Endometrial microvascular endothelial cells (primary cell): Measurements from ENCODE around the gene MKNK1. TPM values are rescaled to one million over a fixed set of nuclear protein-coding genes. Genes with fewer than 3 reads are reported as not detected.

Source experiments
- in situ Hi-C: cut with HindIII; loops from 2 replicates; pipeline ENCODE4 v1.10.0; 2017; ENCODE audit warnings: low sequenced_read_pairs, low pct_unique_long_range_greater_than_20kb; ENCODE audit errors: inconsistent ontology term
- total RNA-seq: library from RNA; depleted of rRNA; stranded (reverse); fragments of >200 nt; gene quantifications from one replicate; pipeline ENCODE4 v1.2.3, GENCODE V29; 2015; ENCODE audit errors: inconsistent ontology term

Gene MKNK1
- total RNA-seq, 1 donor from 2014 or later: 21.0 TPM

DNA sequence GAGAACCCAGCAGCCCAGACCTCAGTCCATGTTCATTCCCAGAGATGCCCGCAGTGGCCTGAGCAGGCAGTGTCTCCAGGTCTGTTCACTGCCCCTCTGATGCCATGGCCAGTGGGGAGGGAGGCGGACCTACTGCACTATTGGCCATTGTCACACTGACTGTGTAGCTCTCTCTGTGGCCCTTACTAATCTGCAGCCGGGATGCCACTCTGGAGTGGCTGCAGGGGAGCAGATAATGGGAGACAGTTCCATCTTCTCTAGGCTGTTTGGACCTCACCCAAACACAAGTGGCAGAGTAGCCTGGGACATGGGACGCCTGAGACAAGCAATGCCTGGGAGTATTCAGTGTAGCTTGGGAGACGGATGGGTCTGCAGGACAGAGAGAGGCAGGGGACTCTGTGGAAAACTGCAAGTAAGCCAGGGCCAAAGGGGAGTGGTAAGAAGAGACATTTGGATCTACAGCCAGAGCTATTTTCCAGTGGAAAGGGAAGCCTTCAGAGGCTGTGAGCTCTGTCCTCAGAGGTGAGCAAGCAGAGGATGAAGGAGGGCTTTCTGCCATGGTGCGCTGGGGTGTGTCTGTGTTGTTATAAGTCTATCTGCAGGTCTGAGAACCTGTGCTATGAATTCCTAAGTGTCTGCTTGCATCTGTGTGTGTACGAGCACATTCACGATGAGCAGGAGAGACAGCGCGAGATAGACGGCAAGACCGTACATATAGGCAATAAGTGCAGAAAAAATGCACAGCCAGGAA, 87.7 kb downstream of the MKNK1 start:
- in situ Hi-C loops: no loop called here

DNA sequence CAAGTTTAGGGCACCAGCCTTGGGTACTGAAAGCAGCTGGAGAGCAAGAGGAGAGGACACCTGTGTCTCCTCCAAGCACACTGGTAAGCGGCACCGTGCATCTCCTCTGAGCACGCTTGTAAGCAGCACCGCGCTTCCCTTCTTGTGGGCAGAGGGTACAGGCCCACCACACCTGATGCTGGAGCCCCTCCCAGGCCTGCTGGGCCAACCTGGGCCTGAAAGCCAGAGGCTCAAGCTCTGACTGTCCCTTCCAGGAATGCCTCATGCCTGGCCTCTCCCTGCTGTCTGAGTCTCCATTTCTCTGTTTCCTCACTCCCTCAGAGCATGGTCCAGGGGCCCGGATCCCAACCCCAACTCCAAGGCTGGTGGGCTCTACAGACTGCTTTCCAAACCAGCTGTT, 88.5 kb downstream of the MKNK1 start:
- in situ Hi-C loops: no loop called here

DNA sequence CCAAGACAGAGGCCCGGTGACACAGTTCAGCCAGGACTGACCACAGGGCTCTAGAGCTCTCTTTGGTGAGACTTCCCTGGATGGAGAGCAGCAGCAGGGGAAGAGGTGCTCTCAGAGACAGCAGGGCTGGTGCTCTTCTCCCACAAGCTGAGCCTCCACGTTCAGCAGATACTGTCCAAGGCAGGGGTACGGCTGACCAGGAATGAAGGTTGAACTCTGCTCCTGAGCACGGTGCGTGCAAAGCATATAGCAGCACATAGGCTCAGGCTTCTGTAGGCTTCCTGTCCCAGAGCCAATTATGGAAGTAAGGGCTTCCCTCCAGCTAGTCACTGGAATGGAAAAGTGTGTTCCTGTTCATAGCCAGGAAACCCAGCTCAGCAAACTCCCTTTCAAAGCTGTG, 90.5 kb downstream of the MKNK1 start:
- in situ Hi-C loops: no loop called here

DNA sequence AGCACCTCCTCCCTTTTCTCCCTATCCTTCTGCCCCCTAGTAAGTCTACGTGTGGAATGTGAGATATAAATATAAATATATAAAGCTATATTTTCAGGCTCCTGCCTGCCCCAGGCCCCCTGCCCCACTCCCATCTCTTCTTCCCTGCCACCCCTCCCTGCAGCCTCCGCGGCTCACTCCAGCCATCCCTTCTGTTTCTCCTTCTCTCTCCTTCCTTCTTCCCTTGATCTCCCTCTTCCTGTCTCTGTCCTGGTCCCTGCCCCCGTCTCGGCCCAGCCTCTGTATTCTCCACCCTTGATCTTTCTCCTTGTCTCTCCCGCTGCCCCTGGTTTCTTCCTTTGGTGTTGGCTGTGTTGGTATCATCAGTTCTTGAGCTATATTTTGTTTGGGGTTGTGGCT, 91.3 kb downstream of the MKNK1 start:
- in situ Hi-C loops: no loop called here

DNA sequence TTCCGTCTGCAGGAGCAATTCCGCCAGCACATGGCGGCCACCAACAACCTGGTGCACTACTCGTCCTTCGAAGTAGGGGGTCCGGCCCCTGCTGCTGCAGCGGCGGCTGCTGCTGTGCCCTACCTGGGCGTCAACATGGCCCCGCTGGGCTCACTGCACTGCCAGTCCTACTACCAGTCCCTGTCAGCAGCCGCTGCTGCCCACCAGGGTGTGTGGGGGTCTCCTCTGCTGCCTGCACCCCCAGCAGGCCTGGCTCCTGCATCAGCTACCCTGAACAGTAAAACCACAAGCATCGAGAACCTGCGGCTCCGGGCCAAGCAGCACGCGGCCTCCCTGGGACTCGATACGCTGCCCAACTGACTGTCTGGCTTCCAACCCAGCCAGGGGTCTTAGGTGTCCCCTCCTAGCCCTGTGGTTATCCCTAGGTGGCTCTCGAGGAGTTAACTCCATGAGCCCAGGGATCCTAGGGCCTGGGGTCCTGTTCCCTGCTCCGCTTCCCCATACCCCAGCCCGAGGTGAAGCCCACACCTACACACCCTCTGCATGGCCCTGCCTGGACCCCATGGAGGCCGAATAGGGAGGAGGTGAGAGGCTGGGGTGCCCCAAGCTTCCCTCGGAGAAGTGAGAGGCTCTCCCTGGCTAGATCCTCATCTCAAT, 91.8 kb downstream of the MKNK1 start:
- in situ Hi-C loops: no loop called here

DNA sequence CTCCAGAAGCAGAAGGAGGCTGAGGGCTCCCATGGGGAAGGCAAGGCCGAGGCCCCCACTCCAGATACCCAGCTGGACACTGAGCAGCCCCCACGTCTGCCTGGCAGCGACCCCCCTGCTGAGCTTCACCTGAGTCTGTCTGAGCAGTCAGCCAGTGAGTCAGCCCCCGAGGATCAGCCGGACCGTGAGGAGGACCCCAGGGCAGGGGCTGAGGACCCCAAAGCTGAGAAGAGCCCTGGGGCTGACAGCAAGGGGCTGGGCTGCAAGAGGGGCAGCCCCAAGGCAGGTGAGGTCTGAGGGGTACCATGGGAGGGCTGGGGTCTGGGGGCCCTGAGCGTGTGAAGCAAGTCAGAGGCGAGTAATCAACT, 93.1 kb downstream of the MKNK1 start:
- in situ Hi-C loops: no loop called here

- in situ Hi-C loops: no loop called here
Observed at GRCh38 chr1:46510341-46510997, 93.6 kb downstream of the MKNK1 start.

GRCh38 chr1:46508757-46509156, 95.3 kb downstream of the MKNK1 start:
- in situ Hi-C loops: no loop called here

Other genes starting within 250 kb of the MKNK1 start
- gene FAAH, start 210.0 kb downstream of the MKNK1 start, total RNA-seq: not detected
- gene DMBX1, start 114.4 kb downstream of the MKNK1 start, total RNA-seq: not detected
- not detected for gene KNCN, start 52.6 kb downstream of the MKNK1 start, total RNA-seq
- 3.3 TPM for gene MOB3C, start 12.5 kb upstream of the MKNK1 start, total RNA-seq
- gene ATPAF1, start 64.1 kb upstream of the MKNK1 start, total RNA-seq: 64.8 TPM
- gene TEX38, start 67.6 kb upstream of the MKNK1 start, total RNA-seq: not detected
- 46.5 TPM for gene EFCAB14, start 114.8 kb upstream of the MKNK1 start, total RNA-seq
- gene CYP4B1, start 194.8 kb upstream of the MKNK1 start, total RNA-seq: not detected